OCI-LY3 (cell line): Measurements from ENCODE around the gene PHOX2B.

ENCODE experiments used
- CTCF ChIP-seq: fragments of 200-600, 300-600 bp; sonication (generic); IDR thresholded peaks from 2 replicates; pipeline ENCODE4 v1.5.1; 2014; ENCODE audit warnings: antibody characterized with exemption, low read length, low read depth
- EZH2phosphoT487 ChIP-seq: fragments of 200-600 bp; shearing (Covaris generic); IDR thresholded peaks from 2 replicates; pipeline ENCODE4 v1.6.1; 2018; ENCODE audit warnings: antibody characterized with exemption, mixed run types, low read depth

- no peak for TF ChIP-seq CTCF
- no peak for TF ChIP-seq EZH2phosphoT487
Measured at GRCh38 chr4:41748074-41748570, 403 bp downstream of the PHOX2B start.
